H1 (cell line): Measurements from ENCODE around the gene SMPD2. TPM values are rescaled to one million over a fixed set of nuclear protein-coding genes. Genes with fewer than 3 reads are reported as not detected.

Experiments
- SAP30 ChIP-seq: fragments of 300-600 bp; sonication (generic); IDR thresholded peaks from 2 replicates; pipeline ENCODE4 v1.7.1; 2012; ENCODE audit warnings: low read length, moderate library complexity, mild to moderate bottlenecking, inconsistent platforms; ENCODE audit not compliant: insufficient read depth, insufficient replicate concordance
- polyA plus RNA-seq, 7 experiments: library from polyadenylated mRNA; depleted of rRNA in 3 of 7; stranded (reverse) in 5 of 7; unstranded in 2 of 7; fragments of >200 nt in 5 of 7; fragments of 200-250 nt in 2 of 7; gene quantifications; 1 replicate in 5 of 7; 2 replicates in 1 of 7; 4 replicates in 1 of 7; pipeline versions ENCODE4 v1.2.1 to v1.2.3, GENCODE V29; 2011 to 2013; ENCODE audit warnings: missing spikeins in 2 of 7, mixed read lengths in 2 of 7
- total RNA-seq: library from RNA; stranded (reverse); fragmentation: NEBNext Ultra II Directional; extraction: Animal tissue kit (Norgen Biotek cat#: 25700); gene quantifications from 2 replicates; pipeline ENCODE4 v1.2.1, GENCODE V29; 2021
- TF ChIP-seq, protein P1 (sequence below): IDR thresholded peaks from 2 replicates; pipeline ENCODE4 v1.6.1; 2011; ENCODE audit warnings: low read depth, mild to moderate bottlenecking, low read length; ENCODE audit not compliant: insufficient read depth

The SMPD2 gene
- total and polyA plus RNA-seq, 2 of the 8 experiments (the other 6 are each of a cell fraction or from before 2014, with no cell fraction given): 11.5 to 17.2 TPM

DNA sequence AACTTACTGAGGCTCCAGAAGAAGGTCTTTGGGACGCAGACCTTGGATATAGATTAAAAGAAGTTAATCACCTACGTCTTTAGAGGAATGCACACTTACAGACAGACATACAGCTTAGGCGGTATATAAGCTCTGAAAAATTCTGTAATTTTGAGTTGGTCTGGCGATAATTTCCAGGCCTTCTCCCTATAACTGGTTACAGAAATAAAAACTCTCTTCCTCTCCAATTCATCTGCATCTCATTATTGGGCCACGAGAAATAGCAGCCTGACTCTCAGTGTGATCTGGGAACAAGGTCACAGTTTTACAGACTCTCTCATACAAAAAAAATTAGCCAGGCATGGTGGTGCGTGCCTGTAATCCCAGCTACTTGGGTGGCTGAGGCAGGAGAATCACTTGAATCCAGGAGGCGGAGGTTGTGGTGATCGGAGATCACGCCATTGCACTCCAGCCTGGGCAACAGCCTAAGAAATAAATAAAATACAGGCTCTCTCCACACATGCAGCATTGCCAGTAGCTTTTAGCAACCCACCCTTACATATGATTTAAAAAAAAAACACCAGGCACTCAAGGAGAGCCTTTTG is 37.8 kb downstream of the SMPD2 start (continued):
- TF ChIP-seq SAP30: no peak
- TF ChIP-seq, protein P1, sequence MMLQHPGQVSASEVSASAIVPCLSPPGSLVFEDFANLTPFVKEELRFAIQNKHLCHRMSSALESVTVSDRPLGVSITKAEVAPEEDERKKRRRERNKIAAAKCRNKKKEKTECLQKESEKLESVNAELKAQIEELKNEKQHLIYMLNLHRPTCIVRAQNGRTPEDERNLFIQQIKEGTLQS: no peak
